GM19467 (cell line): ENCODE data around the gene RAB3C.
"Not testable (repeated sequence)": the region's sequence is repeated elsewhere in the genome, so short reads cannot be mapped to it uniquely, and the experiment has no call there.

Experiments used
- ATAC-seq: cut with Tn5 transposase; IDR thresholded peaks from one replicate; pipeline ENCODE4 v1.9.1; 2021; ENCODE audit warnings: mild to moderate bottlenecking, moderate library complexity; ENCODE audit not compliant: unreplicated experiment

RAB3C gene

GRCh38 chr5:58582803-58583491, at the start of gene RAB3C:
RAB3C (plus strand) TSS chr5:58583075; CDS start chr5:58583209, 134 bp downstream.
- ATAC-seq = peak; percentile 100

GRCh38 chr5:58541935-58542334, 40.9 kb upstream of the RAB3C start:
- ATAC-seq = not testable (repeated sequence)

GRCh38 chr5:58542709-58543108, 40.2 kb upstream of the RAB3C start:
- ATAC-seq = no peak

DNA sequence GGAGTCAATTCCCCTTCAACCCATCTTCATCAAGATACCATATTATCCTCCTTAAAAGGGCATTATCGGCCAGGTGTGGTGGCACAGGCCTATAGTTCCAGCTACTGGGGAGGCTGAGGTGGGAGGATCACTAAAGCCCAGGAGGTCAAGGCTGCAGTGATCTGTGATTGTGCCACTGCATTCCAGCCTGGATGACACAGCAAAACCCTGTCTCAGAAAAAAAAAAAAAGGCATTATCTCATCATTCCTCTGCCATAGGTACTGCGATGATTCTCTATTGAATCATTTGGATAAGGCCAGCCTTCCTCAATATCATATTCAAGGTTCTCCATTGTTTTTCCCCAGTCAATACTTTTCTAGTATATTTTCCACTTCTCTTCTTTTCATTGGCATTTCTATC, 39.2 kb upstream of the RAB3C start:
- ATAC-seq = no peak

DNA sequence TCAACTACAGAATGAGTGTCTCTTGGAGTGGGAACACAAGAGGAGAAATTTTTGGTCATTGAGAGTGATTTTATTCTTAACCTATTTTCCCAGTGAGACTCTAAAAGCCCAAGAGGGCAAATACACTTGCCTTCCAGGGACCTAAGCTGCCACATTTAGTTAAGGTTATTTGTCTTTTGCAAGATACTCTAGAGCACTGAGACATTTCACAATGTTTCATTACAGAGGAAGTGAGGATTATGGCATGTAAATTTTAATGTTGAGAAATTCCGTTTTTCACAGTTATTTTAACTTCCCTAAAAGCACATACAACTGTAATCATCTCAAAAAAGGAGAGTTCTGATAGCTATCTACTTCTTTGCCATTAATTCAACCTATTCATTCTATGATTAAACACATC, 38.7 kb upstream of the RAB3C start:
- no peak for ATAC-seq

DNA sequence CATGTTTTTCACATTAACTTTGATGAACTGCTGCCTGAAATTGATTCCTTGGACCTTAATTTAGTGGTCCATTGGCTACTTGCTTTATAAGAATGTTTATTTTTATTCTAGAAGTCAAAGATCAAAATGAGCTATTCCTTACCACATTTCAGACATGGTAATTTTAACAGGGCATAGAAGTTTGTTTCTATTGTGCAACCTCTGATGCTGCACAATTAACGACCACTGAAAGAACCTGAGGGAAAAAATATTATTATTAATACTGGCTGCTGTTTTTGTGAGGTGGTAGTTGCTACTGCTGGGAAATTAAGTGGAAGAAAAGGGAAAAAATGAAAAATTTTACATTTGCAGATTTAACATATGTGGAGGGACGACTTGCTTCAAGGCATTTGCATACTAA, 37.9 kb upstream of the RAB3C start:
- ATAC-seq = no peak

DNA sequence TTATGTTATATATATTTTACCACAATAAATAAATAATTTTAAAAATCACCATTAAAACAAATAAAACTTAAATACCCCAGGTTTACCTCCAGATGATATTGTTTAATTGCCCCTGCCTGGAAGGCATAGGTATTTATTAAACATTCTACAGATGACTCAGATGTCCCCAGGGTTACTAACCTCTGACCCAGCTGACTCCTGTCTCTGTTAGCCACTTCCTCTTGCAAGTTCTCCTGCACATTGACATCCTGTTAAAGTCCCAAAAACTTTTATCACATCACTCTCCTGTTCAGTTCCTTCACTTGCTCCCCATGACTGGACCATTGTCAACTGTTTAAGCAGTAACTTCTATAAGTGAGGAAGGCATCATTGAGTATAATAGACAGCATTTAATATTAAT, 37.0 kb upstream of the RAB3C start:
- peak; percentile 97 for ATAC-seq

DNA sequence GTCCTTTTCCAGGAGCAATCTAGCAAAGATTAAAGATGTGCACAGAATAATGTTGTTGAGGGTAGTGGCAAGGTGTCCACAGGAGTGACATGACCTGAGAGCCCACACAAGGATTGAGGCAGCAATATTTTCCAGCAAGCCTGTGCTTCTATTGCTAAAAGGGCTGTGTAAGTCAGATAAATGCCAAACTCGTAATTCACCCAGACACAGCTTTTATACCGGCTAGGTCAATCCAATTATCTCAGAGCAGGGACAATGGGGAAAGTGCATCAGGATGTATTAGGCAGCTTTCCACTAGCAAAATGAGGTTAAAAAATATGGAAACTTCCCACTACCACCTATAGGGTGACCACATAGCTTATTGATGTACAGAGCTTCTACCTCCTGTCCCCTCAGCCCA, 34.8 kb upstream of the RAB3C start:
- ATAC-seq = no peak

DNA sequence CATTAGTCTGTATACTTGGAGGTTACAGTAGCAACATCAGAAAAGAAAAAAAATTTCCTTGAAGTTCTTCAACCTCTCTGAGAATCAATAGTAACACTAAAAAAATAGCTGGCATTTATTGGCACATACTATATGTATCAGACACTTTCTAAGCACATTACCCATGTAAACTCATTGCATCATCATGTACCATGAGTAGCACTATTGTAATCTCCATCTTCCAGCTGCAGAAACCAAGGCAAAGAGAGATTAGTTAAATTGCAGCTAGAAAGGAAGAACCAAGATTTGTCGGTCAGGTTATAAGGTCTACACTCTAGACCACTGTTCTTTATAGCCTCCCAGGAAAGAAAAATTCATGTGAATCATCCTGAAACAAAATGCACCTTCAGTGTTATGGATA, 31.4 kb upstream of the RAB3C start:
- no peak for ATAC-seq

GRCh38 chr5:58557665-58558338, 25.1 kb upstream of the RAB3C start:
- not testable (repeated sequence) for ATAC-seq

GRCh38 chr5:58563016-58563700, 19.7 kb upstream of the RAB3C start:
- ATAC-seq = not testable (repeated sequence)

- ATAC-seq = not testable (repeated sequence)
Observed at GRCh38 chr5:58564043-58564832, 18.6 kb upstream of the RAB3C start.

GRCh38 chr5:58565033-58565432, 17.8 kb upstream of the RAB3C start:
- ATAC-seq = no peak

GRCh38 chr5:58571501-58571900, 11.4 kb upstream of the RAB3C start:
- ATAC-seq = no peak

DNA sequence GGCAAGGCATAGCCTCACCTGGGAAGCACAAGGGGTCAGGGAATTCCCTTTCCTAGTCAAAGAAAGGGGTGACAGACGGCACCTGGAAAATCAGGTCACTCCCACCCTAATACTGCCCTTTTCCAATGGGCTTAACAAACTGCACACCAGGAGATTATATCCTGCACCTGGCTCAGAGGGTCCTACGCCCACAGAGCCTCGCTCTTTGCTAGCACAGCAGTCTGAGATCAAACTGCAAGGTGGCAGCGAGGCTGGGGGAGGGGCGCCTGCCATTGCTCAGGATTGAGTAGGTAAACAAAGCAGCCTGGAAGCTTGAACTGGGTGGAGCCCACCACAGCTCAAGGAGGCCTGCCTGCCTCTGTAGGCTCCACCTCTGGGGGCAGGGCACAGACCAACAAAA, 9.9 kb upstream of the RAB3C start:
- not testable (repeated sequence) for ATAC-seq

DNA sequence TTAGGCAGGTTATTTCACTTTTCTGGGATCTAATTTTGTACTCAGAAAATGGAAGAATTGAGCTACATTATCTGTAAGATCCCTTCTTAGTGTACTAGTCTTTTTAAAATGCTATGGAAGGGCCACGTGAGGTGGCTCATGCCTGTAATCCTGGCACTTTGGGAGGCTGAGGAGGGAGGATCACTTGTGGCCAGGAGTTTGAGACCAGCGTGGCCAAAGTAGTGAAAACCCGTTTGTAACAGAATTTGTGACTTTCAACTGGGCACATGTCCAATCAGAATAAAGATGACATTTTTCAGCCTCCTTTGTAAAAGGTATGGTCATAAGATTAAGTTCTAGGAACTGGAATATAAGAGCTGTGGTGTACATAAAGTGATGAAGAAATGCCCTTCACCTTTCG, 3.1 kb upstream of the RAB3C start:
- no peak for ATAC-seq

GRCh38 chr5:58582019-58582802, 664 bp upstream of the RAB3C start:
- peak; percentile 31 for ATAC-seq

DNA sequence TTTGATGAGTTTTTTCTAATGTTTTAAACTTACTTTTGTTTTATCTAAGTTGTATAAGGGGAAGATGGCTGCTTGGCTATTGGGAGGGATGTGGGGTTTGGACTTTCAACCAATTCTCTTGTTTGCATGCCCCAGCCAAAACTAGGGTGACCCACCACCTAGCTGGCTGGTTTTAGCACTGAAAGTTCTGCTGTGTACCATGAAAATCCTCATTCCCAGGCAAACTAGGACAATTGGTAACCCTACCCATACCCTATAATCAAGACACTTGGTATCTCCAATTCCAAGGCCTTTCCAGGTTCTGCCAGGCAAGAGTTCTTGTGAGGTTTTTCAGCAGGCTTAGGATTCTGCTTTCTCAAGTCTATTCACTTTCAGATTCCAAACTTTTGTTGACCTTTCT, 13.1 kb downstream of the RAB3C start:
- ATAC-seq = no peak

DNA sequence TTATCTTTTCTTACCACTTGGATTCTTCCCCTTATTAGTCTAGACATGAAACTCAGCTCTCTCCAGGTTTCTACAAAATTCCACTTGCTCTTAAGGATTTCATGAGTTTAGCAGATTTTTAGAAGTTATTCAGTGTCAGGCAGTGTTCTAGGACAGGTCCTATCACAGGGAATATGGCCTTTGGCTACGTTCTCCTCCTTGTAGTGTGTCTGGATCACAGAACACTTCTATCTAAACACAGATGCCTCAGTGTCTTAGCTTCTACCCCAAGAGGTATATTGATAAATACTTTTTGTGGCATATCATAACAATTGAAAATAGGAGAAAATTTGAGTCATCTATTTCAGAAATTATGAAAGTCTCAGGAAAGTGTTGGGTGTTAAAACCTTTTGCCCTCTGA, 15.6 kb downstream of the RAB3C start:
- no peak for ATAC-seq

- ATAC-seq = no peak
Observed at GRCh38 chr5:58599217-58599616, 16.3 kb downstream of the RAB3C start.
